ENCODE results near the gene RPS19.

Gene RPS19

GRCh38 chr19:41904118-41904870, 44.2 kb downstream of the RPS19 start:
- ChIA-PET POLR2A (no interaction called here), CTCF (no interaction called here)
- TF ChIP-seq CTCF (IDR thresholded peaks at IDR 0.05; ENCODE audit: insufficient read depth, low read length, missing control alignments), result no peak
- no peak overlapping the region for H3K4me3 ChIP-seq (ENCODE audit: low read depth, low read length)
- DNase-seq (ENCODE audit: low read depth, low spot score), result no peak

GRCh38 chr19:41905273-41906002, 45.4 kb downstream of the RPS19 start:
- TF ChIP-seq CTCF (IDR thresholded peaks at IDR 0.05; ENCODE audit: insufficient read depth, low read length, missing control alignments), result no peak
- DNase-seq (ENCODE audit: low read depth, low spot score), result no peak
- no peak overlapping the region for H3K4me3 ChIP-seq (ENCODE audit: low read depth, low read length)
- ChIA-PET POLR2A (no interaction called here), CTCF (no interaction called here)

- ChIA-PET POLR2A (no interaction called here), CTCF (no interaction called here)
- H3K4me3 ChIP-seq (ENCODE audit: low read depth, low read length), result no peak overlapping the region
- no peak for DNase-seq (ENCODE audit: low read depth, low spot score)
- no peak for TF ChIP-seq CTCF (IDR thresholded peaks at IDR 0.05; ENCODE audit: insufficient read depth, low read length, missing control alignments)
Observed at GRCh38 chr19:41906271-41906670, 46.2 kb downstream of the RPS19 start.

- CTCF ChIA-PET, result no interaction called here
- DNase-seq (ENCODE audit: low read depth, low spot score), result no peak
- POLR2A ChIA-PET, result no interaction called here
- H3K4me3 ChIP-seq (ENCODE audit: low read depth, low read length), result no peak overlapping the region
- TF ChIP-seq CTCF (IDR thresholded peaks at IDR 0.05; ENCODE audit: insufficient read depth, low read length, missing control alignments), result no peak
Observed at GRCh38 chr19:41906916-41907680, 47.0 kb downstream of the RPS19 start.

- TF ChIP-seq CTCF (IDR thresholded peaks at IDR 0.05; ENCODE audit: insufficient read depth, low read length, missing control alignments), result no peak
- ChIA-PET POLR2A (no interaction called here), CTCF (interaction anchor here (1.1 kb wide), 1 partner anchor 20 kb away, joined by 3 read pairs; no protein-coding TSS in a partner anchor)
- DNase-seq (ENCODE audit: low read depth, low spot score), result no peak
- no peak overlapping the region for H3K4me3 ChIP-seq (ENCODE audit: low read depth, low read length)
Observed at GRCh38 chr19:41907994-41908615, 48.0 kb downstream of the RPS19 start.
